ENCODE results near the gene ARHGEF4.

The ARHGEF4 gene

GRCh38 chr2:130957915-130958314, 121.2 kb downstream of the ARHGEF4 start:
- no peak overlapping the region for H3K9ac ChIP-seq (ENCODE audit: low read depth, low read length)
- no peak overlapping the region for H3K4me2 ChIP-seq (ENCODE audit: low read length)
- peaks cover 7% of the 10 kb centered on the region for H3K27me3 ChIP-seq (ENCODE audit: control insufficient read depth, insufficient read depth, low read length)
- no peak overlapping the region for H3K4me3 ChIP-seq (ENCODE audit: low read length)
- H3K9me3 ChIP-seq (replicated peaks; ENCODE audit: low read length), result no peaks in the 10 kb centered on the region
- no peaks in the 10 kb centered on the region for H3K4me1 ChIP-seq (ENCODE audit: control insufficient read depth, insufficient read depth, low read length)
- H3K36me3 ChIP-seq (ENCODE audit: insufficient read depth, low read length), result no peaks in the 10 kb centered on the region

DNA sequence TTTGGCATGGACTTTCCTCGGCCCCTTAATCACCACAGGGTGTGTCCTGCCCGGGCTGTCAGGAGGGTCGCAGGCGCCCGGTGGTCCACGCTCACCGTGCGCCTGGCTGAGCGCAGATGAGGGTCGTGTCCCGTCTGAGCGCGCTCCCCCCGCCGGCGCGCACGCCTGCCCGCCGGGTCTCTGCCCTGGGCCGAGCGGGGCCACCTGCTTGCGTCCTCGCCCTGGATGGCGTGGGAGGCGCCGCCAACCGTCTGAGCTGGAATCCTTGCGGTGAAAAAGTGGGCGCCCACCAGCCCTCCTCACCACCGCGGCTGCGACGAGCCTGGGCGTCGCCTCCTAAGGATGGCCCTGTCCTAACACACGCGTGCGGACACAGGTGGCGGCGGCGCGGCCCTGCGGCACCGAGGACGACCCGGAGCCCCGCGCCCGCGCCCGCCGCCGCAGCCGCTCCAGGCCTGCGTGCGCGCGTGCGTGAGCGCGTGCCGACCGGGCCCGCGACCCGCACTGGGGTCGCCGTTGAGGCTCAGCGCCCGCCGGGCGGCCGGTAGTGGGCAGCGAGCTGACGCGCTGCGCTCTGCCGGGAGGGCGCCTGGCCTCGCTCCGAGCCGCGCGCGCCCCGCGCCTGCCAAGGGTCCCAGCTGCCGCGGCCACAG, 126.6 kb downstream of the ARHGEF4 start:
- Histone ChIP-seq H3K27me3 (ENCODE audit: control insufficient read depth, insufficient read depth, low read length) (peaks cover 44% of the 10 kb centered on the region), H3K4me1 (ENCODE audit: control insufficient read depth, insufficient read depth, low read length) (no peaks in the 10 kb centered on the region), H3K4me3 (ENCODE audit: low read length) (no peak overlapping the region), H3K9ac (ENCODE audit: low read depth, low read length) (no peak overlapping the region), H3K36me3 (ENCODE audit: insufficient read depth, low read length) (no peaks in the 10 kb centered on the region), H3K4me2 (ENCODE audit: low read length) (no peak overlapping the region), H3K9me3 (replicated peaks; ENCODE audit: low read length) (no peaks in the 10 kb centered on the region)

GRCh38 chr2:130963849-130964793, 127.4 kb downstream of the ARHGEF4 start:
- no peak overlapping the region for H3K4me3 ChIP-seq (ENCODE audit: low read length)

DNA sequence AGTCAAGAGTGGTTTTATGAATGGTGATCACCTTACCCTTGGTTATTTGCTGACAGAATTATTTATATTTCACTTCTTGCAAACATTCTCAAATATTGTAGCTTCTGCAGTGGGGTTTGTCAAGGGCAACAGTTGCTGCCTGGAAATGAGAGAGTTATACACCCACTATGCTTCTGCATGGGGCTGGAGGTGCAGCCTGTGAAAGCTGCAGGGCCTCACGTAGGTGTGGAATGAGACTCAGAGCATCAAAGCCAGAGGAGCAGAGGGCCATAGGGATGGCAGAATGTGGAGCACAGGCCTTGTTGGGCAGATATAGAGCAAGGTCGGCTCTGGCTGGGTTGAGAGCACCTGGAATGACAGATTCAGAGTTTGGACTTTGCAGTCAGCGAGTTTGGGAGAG, 128.2 kb downstream of the ARHGEF4 start:
- no peaks in the 10 kb centered on the region for H3K36me3 ChIP-seq (ENCODE audit: insufficient read depth, low read length)
- no peak overlapping the region for H3K9ac ChIP-seq (ENCODE audit: low read depth, low read length)
- H3K9me3 ChIP-seq (replicated peaks; ENCODE audit: low read length), result no peaks in the 10 kb centered on the region
- H3K4me2 ChIP-seq (ENCODE audit: low read length), result no peak overlapping the region
- no peak overlapping the region for H3K4me3 ChIP-seq (ENCODE audit: low read length)
- H3K27me3 ChIP-seq (ENCODE audit: control insufficient read depth, insufficient read depth, low read length), result peaks cover 44% of the 10 kb centered on the region
- H3K4me1 ChIP-seq (ENCODE audit: control insufficient read depth, insufficient read depth, low read length), result no peaks in the 10 kb centered on the region

More at GRCh38 chr2:130963849-130964793, 127.4 kb downstream of the ARHGEF4 start:
- peaks cover 44% of the 10 kb centered on the region for H3K27me3 ChIP-seq (ENCODE audit: control insufficient read depth, insufficient read depth, low read length)
- no peak overlapping the region for H3K9ac ChIP-seq (ENCODE audit: low read depth, low read length)
- H3K4me1 ChIP-seq (ENCODE audit: control insufficient read depth, insufficient read depth, low read length), result no peaks in the 10 kb centered on the region
- H3K9me3 ChIP-seq (replicated peaks; ENCODE audit: low read length), result no peaks in the 10 kb centered on the region
- H3K4me2 ChIP-seq (ENCODE audit: low read length), result no peak overlapping the region
- no peaks in the 10 kb centered on the region for H3K36me3 ChIP-seq (ENCODE audit: insufficient read depth, low read length)

- H3K4me2 ChIP-seq (ENCODE audit: low read length), result no peak overlapping the region
- no peak overlapping the region for H3K9ac ChIP-seq (ENCODE audit: low read depth, low read length)
- no peaks in the 10 kb centered on the region for H3K9me3 ChIP-seq (replicated peaks; ENCODE audit: low read length)
- no peaks in the 10 kb centered on the region for H3K36me3 ChIP-seq (ENCODE audit: insufficient read depth, low read length)
- H3K4me1 ChIP-seq (ENCODE audit: control insufficient read depth, insufficient read depth, low read length), result no peaks in the 10 kb centered on the region
- H3K27me3 ChIP-seq (ENCODE audit: control insufficient read depth, insufficient read depth, low read length), result peaks cover 42% of the 10 kb centered on the region
- no peak overlapping the region for H3K4me3 ChIP-seq (ENCODE audit: low read length)
Observed at GRCh38 chr2:130966149-130966774, 129.5 kb downstream of the ARHGEF4 start.

GRCh38 chr2:130966775-130967490, 130.2 kb downstream of the ARHGEF4 start:
- Histone ChIP-seq H3K9ac (ENCODE audit: low read depth, low read length) (no peak overlapping the region), H3K4me3 (ENCODE audit: low read length) (no peak overlapping the region), H3K36me3 (ENCODE audit: insufficient read depth, low read length) (no peaks in the 10 kb centered on the region), H3K27me3 (ENCODE audit: control insufficient read depth, insufficient read depth, low read length) (peaks cover 39% of the 10 kb centered on the region), H3K4me2 (ENCODE audit: low read length) (no peak overlapping the region), H3K9me3 (replicated peaks; ENCODE audit: low read length) (no peaks in the 10 kb centered on the region), H3K4me1 (ENCODE audit: control insufficient read depth, insufficient read depth, low read length) (no peaks in the 10 kb centered on the region)

DNA sequence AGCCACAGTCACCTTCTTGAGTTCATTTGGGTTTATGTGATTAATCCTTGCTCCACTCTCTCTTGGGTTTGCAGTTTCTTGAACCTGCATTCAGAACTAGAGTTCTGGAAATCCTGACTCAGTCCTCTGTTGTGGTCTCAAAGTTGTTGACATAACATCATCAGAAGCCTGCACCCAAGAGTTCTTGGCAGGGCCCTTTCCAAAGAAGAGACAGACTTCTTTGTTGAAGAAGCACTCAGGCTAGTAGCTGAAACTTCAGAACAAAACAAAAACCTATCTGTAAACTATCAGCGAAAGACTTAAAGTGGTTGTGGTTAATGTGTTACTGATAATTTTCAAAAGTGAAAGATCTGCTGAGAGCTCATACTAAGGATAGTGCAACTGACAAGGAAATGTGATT, 135.7 kb downstream of the ARHGEF4 start:
- no peaks in the 10 kb centered on the region for H3K9me3 ChIP-seq (replicated peaks; ENCODE audit: low read length)
- peaks cover under 1% of the 10 kb centered on the region for H3K27me3 ChIP-seq (ENCODE audit: control insufficient read depth, insufficient read depth, low read length)
- H3K4me1 ChIP-seq (ENCODE audit: control insufficient read depth, insufficient read depth, low read length), result no peaks in the 10 kb centered on the region
- no peak overlapping the region for H3K4me3 ChIP-seq (ENCODE audit: low read length)
- no peak overlapping the region for H3K4me2 ChIP-seq (ENCODE audit: low read length)
- H3K36me3 ChIP-seq (ENCODE audit: insufficient read depth, low read length), result no peaks in the 10 kb centered on the region
- no peak overlapping the region for H3K9ac ChIP-seq (ENCODE audit: low read depth, low read length)

DNA sequence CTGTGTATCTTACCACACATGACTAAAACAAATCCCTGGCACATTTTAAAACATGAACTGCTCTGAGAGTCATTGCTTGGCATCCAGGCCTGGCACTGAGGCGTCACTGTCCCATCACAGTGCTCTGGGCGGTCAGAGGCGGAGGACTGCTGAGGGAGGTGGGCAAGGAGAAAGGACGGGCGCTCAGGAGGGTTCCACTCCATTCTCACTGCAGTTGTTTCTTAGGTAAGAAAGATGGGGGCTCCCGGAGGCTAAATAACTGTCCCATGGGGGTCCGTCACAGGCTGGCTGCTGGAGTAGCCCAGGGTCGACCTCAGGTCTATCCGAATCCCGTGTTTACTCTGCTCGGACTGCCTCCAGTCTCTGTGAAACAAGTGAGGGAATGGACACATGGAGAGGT, 139.0 kb downstream of the ARHGEF4 start:
- Histone ChIP-seq H3K4me1 (ENCODE audit: control insufficient read depth, insufficient read depth, low read length) (no peaks in the 10 kb centered on the region), H3K27me3 (ENCODE audit: control insufficient read depth, insufficient read depth, low read length) (no peaks in the 10 kb centered on the region), H3K9ac (ENCODE audit: low read depth, low read length) (no peak overlapping the region), H3K9me3 (replicated peaks; ENCODE audit: low read length) (no peaks in the 10 kb centered on the region), H3K4me3 (ENCODE audit: low read length) (no peak overlapping the region), H3K4me2 (ENCODE audit: low read length) (no peak overlapping the region), H3K36me3 (ENCODE audit: insufficient read depth, low read length) (no peaks in the 10 kb centered on the region)

- no peaks in the 10 kb centered on the region for H3K27me3 ChIP-seq (ENCODE audit: control insufficient read depth, insufficient read depth, low read length)
- H3K9ac ChIP-seq (ENCODE audit: low read depth, low read length), result no peak overlapping the region
- no peak overlapping the region for H3K4me3 ChIP-seq (ENCODE audit: low read length)
- no peaks in the 10 kb centered on the region for H3K36me3 ChIP-seq (ENCODE audit: insufficient read depth, low read length)
- no peaks in the 10 kb centered on the region for H3K4me1 ChIP-seq (ENCODE audit: control insufficient read depth, insufficient read depth, low read length)
- H3K9me3 ChIP-seq (replicated peaks; ENCODE audit: low read length), result no peaks in the 10 kb centered on the region
- H3K4me2 ChIP-seq (ENCODE audit: low read length), result no peak overlapping the region
Observed at GRCh38 chr2:130976591-130977237, 140.0 kb downstream of the ARHGEF4 start.

DNA sequence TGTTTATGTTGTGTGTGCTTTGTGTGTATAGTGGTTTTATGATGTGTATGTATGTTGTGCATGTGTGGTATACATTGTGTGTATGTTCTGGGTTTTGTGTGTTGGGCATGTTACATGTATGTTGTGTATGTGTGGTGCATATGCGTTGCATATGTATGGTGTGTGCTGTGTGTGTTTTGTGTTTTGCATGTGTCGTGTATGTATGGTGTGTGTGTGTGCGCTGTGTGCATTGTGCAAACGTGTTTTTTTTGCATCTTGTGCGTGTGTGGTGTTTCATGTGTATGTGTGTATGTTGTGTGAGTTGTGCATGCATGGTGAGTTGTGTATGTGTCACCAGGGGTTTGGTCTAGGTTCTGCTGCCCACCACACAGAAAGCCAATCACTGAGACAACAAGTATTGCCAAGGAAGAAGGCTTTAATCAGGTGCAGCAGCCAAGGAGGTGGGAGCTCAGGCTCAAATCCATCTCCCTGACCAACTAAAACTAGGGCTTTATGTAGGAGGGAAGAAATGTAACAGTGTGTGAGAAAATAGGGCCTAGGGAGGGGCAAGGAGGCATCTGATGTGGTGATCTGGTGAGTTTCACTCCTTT, 140.8 kb downstream of the ARHGEF4 start:
- no peaks in the 10 kb centered on the region for H3K9me3 ChIP-seq (replicated peaks; ENCODE audit: low read length)
- no peaks in the 10 kb centered on the region for H3K36me3 ChIP-seq (ENCODE audit: insufficient read depth, low read length)
- no peaks in the 10 kb centered on the region for H3K27me3 ChIP-seq (ENCODE audit: control insufficient read depth, insufficient read depth, low read length)
- no peak overlapping the region for H3K4me3 ChIP-seq (ENCODE audit: low read length)
- no peak overlapping the region for H3K9ac ChIP-seq (ENCODE audit: low read depth, low read length)
- no peak overlapping the region for H3K4me2 ChIP-seq (ENCODE audit: low read length)
- H3K4me1 ChIP-seq (ENCODE audit: control insufficient read depth, insufficient read depth, low read length), result no peaks in the 10 kb centered on the region

All from skeletal muscle satellite cell (primary cell).